Calu3 (cell line): ENCODE measurements around the gene PPIF. TPM values are rescaled to one million over a fixed set of nuclear protein-coding genes. Genes with fewer than 3 reads are reported as not detected.

Source experiments
- BruUV-seq: library from RNA; stranded (reverse); fragments of 400-500 nt; replicated peaks from 2 replicates; lab custom pipeline; 2021; lab: Mats Ljungman, UMichigan
- CTCF ChIA-PET: fragments of 300-600 bp; sonication (Branson Sonifier 250); formaldehyde crosslinking; loops from one replicate; lab custom pipeline; 2022; ENCODE audit warnings: antibody characterized with exemption; lab: Charles Lee
- DNase-seq: peaks from one replicate; pipeline ENCODE4 v3.0.0; 2022
- H3K27ac Mint-ChIP-seq: one replicate; pipeline ENCODE4 v1.8.0; 2022; ENCODE audit warnings: mixed read lengths; ENCODE audit not compliant: unreplicated experiment
- H3K27me3 Mint-ChIP-seq: one replicate; pipeline ENCODE4 v1.8.0; 2022; ENCODE audit warnings: mixed read lengths; ENCODE audit not compliant: unreplicated experiment
- H3K36me3 Mint-ChIP-seq: one replicate; pipeline ENCODE4 v1.8.0; 2022; ENCODE audit warnings: mild to moderate bottlenecking, moderate library complexity, mixed read lengths; ENCODE audit not compliant: insufficient read depth, unreplicated experiment
- H3K4me1 Mint-ChIP-seq: one replicate; pipeline ENCODE4 v1.8.0; 2022; ENCODE audit warnings: mild to moderate bottlenecking, low read depth, mixed read lengths; ENCODE audit not compliant: unreplicated experiment
- H3K4me3 Mint-ChIP-seq: one replicate; pipeline ENCODE4 v1.8.0; 2022; ENCODE audit warnings: mild to moderate bottlenecking, low read depth, moderate library complexity, mixed read lengths; ENCODE audit not compliant: unreplicated experiment
- H3K9me3 Mint-ChIP-seq: one replicate; pipeline ENCODE4 v1.8.0; 2022; ENCODE audit warnings: low read depth, mixed read lengths; ENCODE audit not compliant: unreplicated experiment
- intact Hi-C: fragments of 100-400 bp; cut with micrococcal nuclease; formaldehyde crosslinking; loops from one replicate; pipeline ENCODE4 v1.10.0; 2022; ENCODE audit not compliant: unreplicated experiment
- total RNA-seq: library from RNA; stranded (reverse); gene quantifications from 2 replicates; pipeline ENCODE4 v1.2.3, GENCODE V29; 2022
- TF ChIP-seq, protein P1 (sequence below): fragments of 200-600 bp; IDR thresholded peaks from one replicate; pipeline ENCODE4 v1.8.0; 2022; ENCODE audit warnings: antibody characterized with exemption; ENCODE audit not compliant: unreplicated experiment

PPIF gene
- total RNA-seq, 1 experiment from 2014 or later = 77.2 TPM

DNA sequence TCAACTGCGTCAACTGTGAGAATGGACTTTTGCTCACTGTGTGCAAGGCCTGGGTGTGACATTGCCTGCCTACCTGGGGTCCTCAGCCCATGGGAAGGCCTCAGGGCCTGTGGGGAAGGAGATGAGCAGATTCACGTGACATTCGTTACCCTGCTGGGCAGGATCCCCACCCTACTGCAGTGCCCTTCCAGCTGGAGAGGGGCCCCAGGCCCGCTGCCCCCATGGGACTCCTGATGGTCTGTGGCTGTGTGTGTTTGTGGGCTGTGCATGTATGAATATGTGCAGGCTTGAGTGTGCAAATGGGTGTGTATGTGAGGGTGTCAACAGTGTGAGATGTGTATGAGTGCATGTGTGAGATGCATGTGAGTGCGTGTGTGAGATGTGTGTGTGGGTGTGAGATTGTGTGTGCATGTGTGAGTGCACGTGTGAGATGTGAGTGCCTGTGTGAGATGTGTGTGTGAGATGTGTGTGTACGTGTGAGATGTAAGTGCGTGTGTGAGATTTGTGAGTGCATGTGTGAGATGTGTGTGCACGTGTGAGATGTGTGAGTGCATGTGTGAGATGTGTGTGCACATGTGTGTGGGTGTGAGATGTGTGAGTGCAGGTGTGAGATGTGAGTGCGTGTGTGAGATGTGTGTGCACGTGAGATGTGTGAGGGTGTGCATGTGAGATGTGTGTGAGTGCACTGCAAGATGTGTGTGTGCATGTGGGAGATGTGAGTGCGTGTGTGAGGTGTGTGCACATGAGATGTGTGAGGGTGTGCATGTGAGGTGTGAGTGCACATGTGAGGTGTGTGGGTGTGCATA is 29.7 kb downstream of the PPIF start:
- CTCF ChIA-PET = no interaction called here
- no peak for DNase-seq
- H3K36me3 Mint-ChIP-seq = no peaks in the 10 kb centered on the region
- no peaks in the 10 kb centered on the region for H3K9me3 Mint-ChIP-seq
- no peaks in the 10 kb centered on the region for H3K4me1 Mint-ChIP-seq
- no peak overlapping the region for H3K27ac Mint-ChIP-seq
- H3K4me3 Mint-ChIP-seq = no peak overlapping the region
- peaks cover 3% of the 10 kb centered on the region for H3K27me3 Mint-ChIP-seq
- intact Hi-C loops = no loop called here
- TF ChIP-seq, protein P1, sequence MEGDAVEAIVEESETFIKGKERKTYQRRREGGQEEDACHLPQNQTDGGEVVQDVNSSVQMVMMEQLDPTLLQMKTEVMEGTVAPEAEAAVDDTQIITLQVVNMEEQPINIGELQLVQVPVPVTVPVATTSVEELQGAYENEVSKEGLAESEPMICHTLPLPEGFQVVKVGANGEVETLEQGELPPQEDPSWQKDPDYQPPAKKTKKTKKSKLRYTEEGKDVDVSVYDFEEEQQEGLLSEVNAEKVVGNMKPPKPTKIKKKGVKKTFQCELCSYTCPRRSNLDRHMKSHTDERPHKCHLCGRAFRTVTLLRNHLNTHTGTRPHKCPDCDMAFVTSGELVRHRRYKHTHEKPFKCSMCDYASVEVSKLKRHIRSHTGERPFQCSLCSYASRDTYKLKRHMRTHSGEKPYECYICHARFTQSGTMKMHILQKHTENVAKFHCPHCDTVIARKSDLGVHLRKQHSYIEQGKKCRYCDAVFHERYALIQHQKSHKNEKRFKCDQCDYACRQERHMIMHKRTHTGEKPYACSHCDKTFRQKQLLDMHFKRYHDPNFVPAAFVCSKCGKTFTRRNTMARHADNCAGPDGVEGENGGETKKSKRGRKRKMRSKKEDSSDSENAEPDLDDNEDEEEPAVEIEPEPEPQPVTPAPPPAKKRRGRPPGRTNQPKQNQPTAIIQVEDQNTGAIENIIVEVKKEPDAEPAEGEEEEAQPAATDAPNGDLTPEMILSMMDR = no peak
- no TSS peak for BruUV-seq

DNA sequence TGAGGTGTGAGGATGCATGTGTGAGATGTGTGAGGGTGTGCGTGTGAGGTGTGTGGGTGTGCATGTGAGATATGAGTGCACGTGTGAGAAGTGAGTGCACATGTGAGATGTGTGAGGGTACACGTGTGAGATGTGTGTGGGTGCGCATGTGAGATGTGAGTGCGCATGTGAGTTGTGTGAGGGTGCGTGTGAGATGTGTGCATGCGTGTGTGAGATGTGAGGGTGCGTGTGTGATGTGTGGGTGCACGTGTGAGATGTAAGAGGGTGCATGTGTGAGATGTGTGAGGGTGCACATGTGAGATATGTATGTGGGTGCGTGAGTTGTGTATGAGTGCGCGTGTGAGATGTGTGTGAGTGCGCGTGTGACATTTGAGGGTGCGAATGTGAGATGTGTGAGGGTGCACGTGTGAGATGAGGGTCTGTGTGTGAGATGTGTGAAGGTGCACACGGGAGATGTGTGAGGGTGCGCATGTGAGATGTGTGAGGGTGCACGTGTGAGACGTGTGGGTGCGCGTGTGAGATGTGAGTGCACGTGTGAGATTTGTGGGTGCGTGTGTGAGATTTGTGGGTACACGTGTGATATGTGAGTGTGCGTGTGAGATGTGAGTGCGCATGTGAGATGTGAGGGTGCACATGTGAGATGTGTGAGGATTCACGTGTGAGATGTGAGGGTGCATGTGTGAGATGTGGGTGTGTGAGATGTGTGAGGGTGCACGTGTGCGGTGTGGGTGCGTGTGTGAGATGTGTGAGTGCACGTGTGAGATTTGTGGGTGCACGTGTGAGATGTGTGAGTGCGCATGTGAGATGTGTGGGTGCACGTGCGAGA is 30.5 kb downstream of the PPIF start:
- CTCF ChIA-PET = no interaction called here
- H3K4me1 Mint-ChIP-seq = no peaks in the 10 kb centered on the region
- peaks cover 8% of the 10 kb centered on the region for H3K27me3 Mint-ChIP-seq
- no TSS peak for BruUV-seq
- H3K36me3 Mint-ChIP-seq = no peaks in the 10 kb centered on the region
- TF ChIP-seq, protein P1 = no peak
- no peaks in the 10 kb centered on the region for H3K9me3 Mint-ChIP-seq
- DNase-seq = no peak
- intact Hi-C loops = no loop called here
- H3K4me3 Mint-ChIP-seq = no peak overlapping the region
- H3K27ac Mint-ChIP-seq = no peak overlapping the region

DNA sequence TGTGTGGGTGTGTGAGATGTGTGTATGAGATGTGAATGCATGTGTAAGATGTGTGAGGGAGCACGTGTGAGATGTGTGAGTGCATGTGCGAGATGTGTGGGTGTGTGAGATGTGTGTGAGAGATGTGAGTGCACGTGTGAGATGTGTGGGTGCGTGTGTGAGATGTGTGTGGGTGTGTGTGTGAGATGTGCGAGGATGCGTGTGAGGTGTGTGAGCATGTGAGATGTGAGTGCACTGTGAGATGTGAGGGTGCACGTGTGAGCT is 31.0 kb downstream of the PPIF start:
- H3K4me1 Mint-ChIP-seq = no peaks in the 10 kb centered on the region

DNA sequence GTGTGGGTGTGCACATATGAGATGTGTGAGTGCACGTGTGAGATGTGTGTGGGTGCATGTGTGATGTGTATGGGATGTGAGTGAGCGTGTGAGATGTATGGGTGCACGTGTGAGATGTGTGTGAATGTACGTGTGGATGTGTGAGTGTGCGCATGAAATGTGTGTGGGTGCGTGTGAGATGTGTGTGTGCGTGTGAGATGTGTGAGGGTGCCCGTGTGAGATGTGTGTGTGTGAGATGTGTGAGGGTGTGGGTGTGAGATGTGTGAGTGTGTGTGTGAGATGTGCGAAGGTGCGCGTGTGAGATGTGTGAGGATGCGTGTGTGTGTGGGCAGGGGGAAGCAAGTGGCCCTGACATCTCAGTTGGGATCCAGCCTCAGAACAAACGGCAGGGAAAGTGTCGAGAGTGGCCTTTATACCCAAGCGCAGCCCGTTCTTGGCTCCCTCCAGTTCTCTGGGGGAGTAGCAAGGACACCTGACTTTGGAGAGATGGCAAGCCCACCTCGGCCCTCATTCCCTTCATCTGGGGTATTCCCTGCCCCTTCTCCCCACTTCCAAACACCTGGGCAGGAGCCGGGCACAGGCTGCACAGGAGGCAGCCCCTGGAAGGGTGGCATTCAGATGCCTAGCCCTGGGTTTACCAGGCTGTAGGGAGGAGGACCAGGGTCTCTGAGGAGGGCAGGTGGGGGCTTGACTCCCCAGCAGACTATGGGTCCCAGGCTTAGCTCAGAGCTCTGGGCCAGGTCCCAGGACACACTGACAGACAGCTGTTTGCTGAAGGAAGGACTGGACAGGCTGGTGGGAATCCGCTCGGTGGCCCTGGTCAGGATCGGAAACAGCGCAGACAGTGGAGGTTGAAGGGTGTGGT is 31.6 kb downstream of the PPIF start:
- Mint-ChIP-seq H3K9me3 (no peaks in the 10 kb centered on the region), H3K27me3 (peaks cover 8% of the 10 kb centered on the region), H3K4me1 (no peaks in the 10 kb centered on the region), H3K4me3 (no peak overlapping the region), H3K36me3 (no peaks in the 10 kb centered on the region), H3K27ac (no peak overlapping the region)
- CTCF ChIA-PET = no interaction called here
- intact Hi-C loops = no loop called here
- no peak for DNase-seq
- TF ChIP-seq, protein P1 = no peak
- no TSS peak for BruUV-seq

More for the DNA sequence above, 31.0 kb downstream of the PPIF start:
- intact Hi-C loops = no loop called here
- Mint-ChIP-seq H3K27me3 (peaks cover 8% of the 10 kb centered on the region), H3K27ac (no peak overlapping the region), H3K36me3 (no peaks in the 10 kb centered on the region), H3K4me3 (no peak overlapping the region), H3K9me3 (no peaks in the 10 kb centered on the region)
- no peak for DNase-seq
- BruUV-seq = no TSS peak
- TF ChIP-seq, protein P1 = no peak
- CTCF ChIA-PET = no interaction called here
